SK-N-SH (cell line): ENCODE results near the gene XPR1.

ENCODE experiments used
- EP300 ChIP-seq, 2 experiments: IDR thresholded peaks; 2 replicates each; pipeline versions ENCODE4 v1.4.0 to v1.6.1; 2012; ENCODE audit warnings: borderline replicate concordance in 1 of 2, low read depth in 1 of 2, low read length in 1 of 2
- EZH2phosphoT487 ChIP-seq: fragments of 200-600 bp; sonication (generic); IDR thresholded peaks from 2 replicates; pipeline ENCODE4 v1.6.1; 2017; ENCODE audit warnings: low read depth, mixed run types, mild to moderate bottlenecking, antibody characterized with exemption, moderate library complexity, borderline replicate concordance
- FOXM1 ChIP-seq: IDR thresholded peaks from 2 replicates; pipeline ENCODE4 v1.4.0; 2012; ENCODE audit warnings: low read depth, mild to moderate bottlenecking
- JUND ChIP-seq: IDR thresholded peaks from 2 replicates; pipeline ENCODE4 v1.4.0; 2012
- MEF2A ChIP-seq: IDR thresholded peaks from 2 replicates; pipeline ENCODE4 v1.4.0; 2012; ENCODE audit warnings: low read depth, borderline replicate concordance
- NFIC ChIP-seq: IDR thresholded peaks from 2 replicates; pipeline ENCODE4 v1.4.0; 2012; ENCODE audit warnings: borderline replicate concordance
- NRF1 ChIP-seq: IDR thresholded peaks from 2 replicates; pipeline ENCODE4 v1.6.1; 2012; ENCODE audit warnings: low read depth, mild to moderate bottlenecking, low read length
- POLR2AphosphoS5 ChIP-seq: IDR thresholded peaks from 2 replicates; pipeline ENCODE4 v1.6.1; 2012; ENCODE audit warnings: low read depth, low read length
- SIN3A ChIP-seq: IDR thresholded peaks from 2 replicates; pipeline ENCODE4 v1.6.1; 2012; ENCODE audit warnings: low read depth, mild to moderate bottlenecking, low read length, moderate library complexity, borderline replicate concordance
- YY1 ChIP-seq: IDR thresholded peaks from 2 replicates; pipeline ENCODE4 v1.4.0; 2012; ENCODE audit warnings: low read depth, mild to moderate bottlenecking
- TF ChIP-seq, protein P1 (sequence below): IDR thresholded peaks from 2 replicates; pipeline ENCODE4 v1.4.0; 2012; ENCODE audit warnings: low read depth
- TF ChIP-seq, protein P2 (sequence below): fragments of 200-600 bp; sonication (generic); IDR thresholded peaks from 2 replicates; pipeline ENCODE4 v1.6.1; 2017; ENCODE audit warnings: antibody characterized with exemption, mild to moderate bottlenecking, moderate library complexity
- TF ChIP-seq, protein P3 (sequence below): fragments of 150-350 bp; IDR thresholded peaks from 2 replicates; pipeline ENCODE4 v1.6.1; 2017; ENCODE audit warnings: antibody characterized with exemption, low read length, low read depth, borderline replicate concordance
- TF ChIP-seq, protein P4 (sequence below): IDR thresholded peaks from 2 replicates; pipeline ENCODE4 v1.4.0; 2012; ENCODE audit warnings: low read depth, borderline replicate concordance

GRCh38 chr1:180937012-180937372 is 305.2 kb downstream of the XPR1 start:
- TF ChIP-seq, protein P1, sequence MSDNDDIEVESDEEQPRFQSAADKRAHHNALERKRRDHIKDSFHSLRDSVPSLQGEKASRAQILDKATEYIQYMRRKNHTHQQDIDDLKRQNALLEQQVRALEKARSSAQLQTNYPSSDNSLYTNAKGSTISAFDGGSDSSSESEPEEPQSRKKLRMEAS: no peak
- TF ChIP-seq NRF1 (no peak), POLR2AphosphoS5 (no peak), FOXM1 (no peak), MEF2A (no peak), YY1 (no peak), JUND (no peak), SIN3A (no peak), EZH2phosphoT487 (no peak), NFIC (no peak), EP300 (IDR thresholded peaks at IDR 0.05; ENCODE audit: borderline replicate concordance in 1 of 2, low read depth in 1 of 2, low read length in 1 of 2) (no peak)
- TF ChIP-seq, protein P2, sequence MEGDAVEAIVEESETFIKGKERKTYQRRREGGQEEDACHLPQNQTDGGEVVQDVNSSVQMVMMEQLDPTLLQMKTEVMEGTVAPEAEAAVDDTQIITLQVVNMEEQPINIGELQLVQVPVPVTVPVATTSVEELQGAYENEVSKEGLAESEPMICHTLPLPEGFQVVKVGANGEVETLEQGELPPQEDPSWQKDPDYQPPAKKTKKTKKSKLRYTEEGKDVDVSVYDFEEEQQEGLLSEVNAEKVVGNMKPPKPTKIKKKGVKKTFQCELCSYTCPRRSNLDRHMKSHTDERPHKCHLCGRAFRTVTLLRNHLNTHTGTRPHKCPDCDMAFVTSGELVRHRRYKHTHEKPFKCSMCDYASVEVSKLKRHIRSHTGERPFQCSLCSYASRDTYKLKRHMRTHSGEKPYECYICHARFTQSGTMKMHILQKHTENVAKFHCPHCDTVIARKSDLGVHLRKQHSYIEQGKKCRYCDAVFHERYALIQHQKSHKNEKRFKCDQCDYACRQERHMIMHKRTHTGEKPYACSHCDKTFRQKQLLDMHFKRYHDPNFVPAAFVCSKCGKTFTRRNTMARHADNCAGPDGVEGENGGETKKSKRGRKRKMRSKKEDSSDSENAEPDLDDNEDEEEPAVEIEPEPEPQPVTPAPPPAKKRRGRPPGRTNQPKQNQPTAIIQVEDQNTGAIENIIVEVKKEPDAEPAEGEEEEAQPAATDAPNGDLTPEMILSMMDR: no peak
- TF ChIP-seq, protein P3, sequence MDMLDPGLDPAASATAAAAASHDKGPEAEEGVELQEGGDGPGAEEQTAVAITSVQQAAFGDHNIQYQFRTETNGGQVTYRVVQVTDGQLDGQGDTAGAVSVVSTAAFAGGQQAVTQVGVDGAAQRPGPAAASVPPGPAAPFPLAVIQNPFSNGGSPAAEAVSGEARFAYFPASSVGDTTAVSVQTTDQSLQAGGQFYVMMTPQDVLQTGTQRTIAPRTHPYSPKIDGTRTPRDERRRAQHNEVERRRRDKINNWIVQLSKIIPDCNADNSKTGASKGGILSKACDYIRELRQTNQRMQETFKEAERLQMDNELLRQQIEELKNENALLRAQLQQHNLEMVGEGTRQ: no peak
- TF ChIP-seq, protein P4, sequence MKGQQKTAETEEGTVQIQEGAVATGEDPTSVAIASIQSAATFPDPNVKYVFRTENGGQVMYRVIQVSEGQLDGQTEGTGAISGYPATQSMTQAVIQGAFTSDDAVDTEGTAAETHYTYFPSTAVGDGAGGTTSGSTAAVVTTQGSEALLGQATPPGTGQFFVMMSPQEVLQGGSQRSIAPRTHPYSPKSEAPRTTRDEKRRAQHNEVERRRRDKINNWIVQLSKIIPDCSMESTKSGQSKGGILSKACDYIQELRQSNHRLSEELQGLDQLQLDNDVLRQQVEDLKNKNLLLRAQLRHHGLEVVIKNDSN: no peak
